ENCODE measurements around the gene LHPP. TPM values are rescaled to one million over a fixed set of nuclear protein-coding genes. Genes with fewer than 3 reads are reported as not detected.
A peak's percentile ranks its signal among the peaks of the same experiment; 100 is the strongest.

Gene LHPP
- total and polyA plus RNA-seq, 4 experiments from 2014 or later, result 17.9 to 22.4 (median 19.2) TPM

DNA sequence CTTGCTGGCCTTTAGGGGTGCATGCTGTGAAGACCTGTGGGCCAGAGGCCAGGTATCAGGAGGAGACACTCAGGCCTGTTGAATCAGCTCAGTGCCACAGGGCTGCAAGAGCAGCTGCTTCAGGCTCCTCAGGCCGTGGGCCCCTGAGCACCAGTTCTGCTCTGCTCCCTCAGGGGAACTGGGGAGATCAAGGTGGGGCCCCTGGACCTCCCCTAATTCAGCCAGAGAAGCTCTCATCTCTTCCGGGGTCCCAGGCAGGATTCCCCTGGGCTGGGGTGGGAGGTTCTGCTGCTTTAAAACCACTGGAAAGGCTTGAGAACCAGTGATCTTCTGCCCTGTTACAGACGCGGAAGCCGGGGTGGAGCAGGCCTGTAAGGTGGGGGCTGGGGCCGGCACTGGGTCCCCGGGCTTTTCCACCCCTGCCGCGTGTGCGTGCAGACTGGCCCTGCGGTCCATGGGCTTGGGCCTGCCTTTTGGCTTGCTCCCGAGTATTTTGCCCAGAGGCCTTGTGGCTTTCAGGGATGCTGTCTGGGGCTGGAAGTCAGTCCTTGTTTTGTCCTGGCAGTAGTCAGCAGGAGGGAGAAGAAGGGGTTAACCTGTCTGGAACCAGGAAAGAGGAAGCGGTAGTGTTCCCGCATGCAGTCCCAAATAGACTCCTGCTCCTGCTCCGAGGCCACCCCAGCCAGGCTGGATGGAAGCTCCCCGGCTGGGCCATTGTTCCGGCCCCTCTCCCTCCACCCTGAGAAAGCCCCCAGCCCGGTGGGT, 74.3 kb downstream of the LHPP start:
- intact Hi-C loops (cut with micrococcal nuclease), result no loop called here
- ChIA-PET CTCF (ENCODE audit: partially characterized antibody) (interaction anchor here (1.1 to 17.6 kb wide), 3 partner anchors 92 to 211 kb away, joined by 3 to 256 read pairs (median 94); partner anchors contain the start of gene FAM53B), POLR2A (ENCODE audit: partially characterized antibody) (interaction anchor here (0.7 to 1.2 kb wide), 2 partner anchors 205 to 209 kb away, joined by 3 to 4 read pairs; no protein-coding TSS in a partner anchor)
- no peaks in the 10 kb centered on the region for H3K4me1 Mint-ChIP-seq
- Histone ChIP-seq H3K4me3 (ENCODE audit: low read length in 2 of 2) (no peak overlapping the region), H3K4me1 (ENCODE audit: insufficient read depth, low read length) (peaks cover 4% of the 10 kb centered on the region), H3K36me3 (ENCODE audit: insufficient read depth, low read length) (no peaks in the 10 kb centered on the region), H3K9me3 (ENCODE audit: control insufficient read depth in 1 of 2, low read length in 2 of 2) (no peaks in the 10 kb centered on the region), H3K27me3 (ENCODE audit: insufficient read depth, low read length) (no peaks in the 10 kb centered on the region), H3K27ac (ENCODE audit: low read depth, low read length) (no peak overlapping the region)
- no peaks in the 10 kb centered on the region for H3K27me3 Mint-ChIP-seq
- no peak overlapping the region for H3K4me3 Mint-ChIP-seq
- H3K9me3 Mint-ChIP-seq, result no peaks in the 10 kb centered on the region
- H3K36me3 Mint-ChIP-seq, result no peaks in the 10 kb centered on the region
- DNase-seq, result no peak
- no peak overlapping the region for H3K27ac Mint-ChIP-seq

DNA sequence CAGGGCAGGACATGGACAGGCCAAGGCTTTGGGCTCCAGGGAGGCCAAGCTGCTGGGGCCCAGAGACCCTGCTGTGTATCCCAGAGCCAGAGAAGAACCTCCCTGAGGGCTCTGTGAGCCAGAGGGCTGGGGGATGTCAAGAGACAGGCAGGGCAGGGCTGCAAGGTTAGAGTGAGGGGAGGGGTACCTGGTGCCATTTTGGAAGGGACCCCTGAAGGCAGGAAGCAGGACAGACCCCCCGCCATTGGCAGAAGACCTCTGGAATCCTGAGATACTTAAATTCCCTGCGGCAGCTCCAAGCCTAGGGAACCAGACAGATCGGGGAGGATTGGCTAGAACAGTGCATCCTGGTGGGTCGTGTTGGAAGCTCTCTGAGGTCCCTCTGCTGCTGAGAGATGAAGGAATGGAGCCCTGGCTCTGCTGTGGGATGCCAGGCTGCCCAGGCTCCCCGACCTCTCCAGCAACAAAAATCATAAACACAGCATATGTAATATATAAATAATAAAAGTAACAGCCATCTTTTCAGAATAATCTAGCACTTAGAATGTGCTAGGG, 75.0 kb downstream of the LHPP start:
- no peaks in the 10 kb centered on the region for H3K27me3 Mint-ChIP-seq
- CTCF ChIA-PET (ENCODE audit: partially characterized antibody), result interaction anchor here (8.5 to 17.6 kb wide), 2 partner anchors 204 to 211 kb away, joined by 94 to 256 read pairs; partner anchors contain the start of gene FAM53B
- H3K4me1 ChIP-seq (ENCODE audit: insufficient read depth, low read length), result peaks cover 4% of the 10 kb centered on the region

DNA sequence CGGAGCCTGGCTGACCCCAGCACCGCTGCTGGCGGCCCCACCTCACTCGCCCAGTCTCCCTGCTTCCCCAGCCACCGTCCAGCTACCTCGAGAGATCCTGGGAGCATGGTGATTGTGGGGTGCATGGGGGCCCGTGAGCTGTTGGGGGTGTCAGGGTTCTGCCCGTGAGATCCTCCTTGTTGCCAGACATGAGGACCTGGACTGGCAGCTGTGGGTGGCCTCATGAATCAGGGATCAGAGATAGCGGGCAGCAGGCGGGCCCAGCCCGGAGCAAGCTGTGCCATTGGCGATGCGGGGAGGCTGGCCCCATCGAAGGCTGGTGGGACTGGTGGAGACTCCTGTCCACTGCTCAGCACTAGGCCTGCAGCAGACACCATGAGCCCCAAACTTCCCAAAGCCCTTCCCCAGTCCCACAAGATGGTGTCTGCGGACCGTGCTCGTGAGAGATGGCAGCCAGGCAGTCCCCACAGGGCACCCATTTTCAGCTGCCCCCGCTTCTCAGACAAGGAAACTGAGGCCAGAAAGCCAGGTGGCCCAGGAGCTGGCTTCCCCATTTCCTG, 75.6 kb downstream of the LHPP start:
- Mint-ChIP-seq H3K36me3 (no peaks in the 10 kb centered on the region), H3K4me3 (no peak overlapping the region), H3K4me1 (no peaks in the 10 kb centered on the region), H3K27me3 (no peaks in the 10 kb centered on the region), H3K9me3 (no peaks in the 10 kb centered on the region), H3K27ac (peak overlapping the region in 1 of 7 donors; percentile 29)
- ChIA-PET CTCF (ENCODE audit: partially characterized antibody) (interaction anchor here (1.0 to 17.6 kb wide), 3 partner anchors 204 to 289 kb away, joined by 3 to 256 read pairs (median 94); partner anchors contain the start of gene FAM53B), POLR2A (ENCODE audit: partially characterized antibody) (interaction anchor here (1.0 to 1.4 kb wide), 3 partner anchors 204 to 254 kb away, joined by 3 to 4 read pairs (median 3); partner anchors contain the start of gene EEF1AKMT2)
- Histone ChIP-seq H3K4me3 (ENCODE audit: low read length in 2 of 2) (no peak overlapping the region), H3K27ac (ENCODE audit: low read depth, low read length) (no peak overlapping the region), H3K9me3 (ENCODE audit: control insufficient read depth in 1 of 2, low read length in 2 of 2) (no peaks in the 10 kb centered on the region), H3K4me1 (ENCODE audit: insufficient read depth, low read length) (peaks cover 4% of the 10 kb centered on the region), H3K36me3 (ENCODE audit: insufficient read depth, low read length) (no peaks in the 10 kb centered on the region), H3K27me3 (ENCODE audit: insufficient read depth, low read length) (no peaks in the 10 kb centered on the region)
- DNase-seq, result no peak
- intact Hi-C loops (cut with micrococcal nuclease), result no loop called here

More for the DNA sequence above, 75.0 kb downstream of the LHPP start:
- no peak for DNase-seq
- Mint-ChIP-seq H3K4me3 (no peak overlapping the region), H3K36me3 (no peaks in the 10 kb centered on the region), H3K4me1 (no peaks in the 10 kb centered on the region), H3K27ac (peak overlapping the region in 1 of 7 donors; percentile 29), H3K9me3 (no peaks in the 10 kb centered on the region)
- Histone ChIP-seq H3K36me3 (ENCODE audit: insufficient read depth, low read length) (no peaks in the 10 kb centered on the region), H3K27ac (ENCODE audit: low read depth, low read length) (no peak overlapping the region), H3K27me3 (ENCODE audit: insufficient read depth, low read length) (no peaks in the 10 kb centered on the region), H3K9me3 (ENCODE audit: control insufficient read depth in 1 of 2, low read length in 2 of 2) (no peaks in the 10 kb centered on the region), H3K4me3 (ENCODE audit: low read length in 2 of 2) (no peak overlapping the region)
- POLR2A ChIA-PET (ENCODE audit: partially characterized antibody), result interaction anchor here (1.0 to 1.1 kb wide), 2 partner anchors 205 to 209 kb away, joined by 3 read pairs; no protein-coding TSS in a partner anchor
- intact Hi-C loops (cut with micrococcal nuclease), result no loop called here

DNA sequence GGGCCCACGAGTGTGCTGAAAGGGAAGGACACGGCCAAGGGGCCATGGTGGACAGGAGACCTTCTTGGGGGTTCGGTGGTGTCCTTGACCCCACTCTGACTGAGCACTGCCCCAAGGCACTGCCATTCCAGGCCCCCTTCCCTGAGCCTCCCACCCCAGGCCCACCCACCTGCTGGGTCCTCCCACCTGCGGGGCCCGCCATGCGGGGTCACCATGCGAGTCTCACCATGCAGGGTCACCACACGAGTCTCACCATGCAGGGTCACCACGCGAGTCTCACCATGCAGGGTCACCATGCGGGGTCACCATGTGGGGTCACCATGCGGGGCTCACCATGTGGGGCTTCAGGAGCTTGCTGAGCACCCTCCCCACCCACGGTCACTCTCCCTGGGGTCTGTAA, 76.3 kb downstream of the LHPP start:
- Histone ChIP-seq H3K4me1 (ENCODE audit: insufficient read depth, low read length) (peaks cover 4% of the 10 kb centered on the region), H3K36me3 (ENCODE audit: insufficient read depth, low read length) (no peaks in the 10 kb centered on the region), H3K27ac (ENCODE audit: low read depth, low read length) (no peak overlapping the region), H3K27me3 (ENCODE audit: insufficient read depth, low read length) (no peaks in the 10 kb centered on the region), H3K4me3 (ENCODE audit: low read length in 2 of 2) (no peak overlapping the region), H3K9me3 (ENCODE audit: control insufficient read depth in 1 of 2, low read length in 2 of 2) (no peaks in the 10 kb centered on the region)
- no peaks in the 10 kb centered on the region for H3K4me1 Mint-ChIP-seq
- POLR2A ChIA-PET (ENCODE audit: partially characterized antibody), result interaction anchor here (1.2 to 4.2 kb wide), 4 partner anchors 204 to 378 kb away, joined by 4 to 27 read pairs (median 4); partner anchors contain the start of genes EEF1AKMT2 and FAM53B
- no peaks in the 10 kb centered on the region for H3K27me3 Mint-ChIP-seq
- CTCF ChIA-PET (ENCODE audit: partially characterized antibody), result interaction anchor here (1.0 to 17.6 kb wide), 8 partner anchors 8 to 289 kb away, joined by 3 to 256 read pairs (median 4); partner anchors contain the start of gene FAM53B
- peak overlapping the region in 1 of 7 donors; percentile 29 for H3K27ac Mint-ChIP-seq
- intact Hi-C loops (cut with micrococcal nuclease), result no loop called here
- H3K4me3 Mint-ChIP-seq, result no peak overlapping the region
- H3K36me3 Mint-ChIP-seq, result no peaks in the 10 kb centered on the region
- DNase-seq, result no peak
- no peaks in the 10 kb centered on the region for H3K9me3 Mint-ChIP-seq

DNA sequence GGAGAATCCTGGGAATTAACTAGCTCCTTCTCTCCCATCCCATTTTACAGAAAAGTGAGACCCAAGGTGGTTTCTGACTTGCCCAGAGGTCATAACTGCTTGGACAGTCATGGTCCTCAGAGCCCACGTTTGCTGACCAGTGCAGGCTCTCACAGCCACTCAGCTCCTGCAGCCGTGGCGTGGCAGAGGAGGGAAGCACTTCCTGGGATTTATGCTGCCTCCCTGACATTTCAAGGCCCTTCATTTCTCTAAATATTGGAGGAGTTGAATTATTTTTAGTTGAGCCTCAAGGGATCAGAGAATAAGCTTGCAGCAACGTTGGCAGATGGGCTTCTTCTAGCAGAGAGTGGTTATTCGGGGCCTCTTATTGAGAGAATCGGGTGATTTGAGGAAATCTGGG, 77.1 kb downstream of the LHPP start:
- Mint-ChIP-seq H3K27ac (no peak overlapping the region), H3K4me3 (no peak overlapping the region), H3K36me3 (no peaks in the 10 kb centered on the region), H3K9me3 (no peaks in the 10 kb centered on the region), H3K27me3 (no peaks in the 10 kb centered on the region), H3K4me1 (no peaks in the 10 kb centered on the region)
- ChIA-PET CTCF (ENCODE audit: partially characterized antibody) (interaction anchor here (0.8 to 17.6 kb wide), 16 partner anchors 9 to 378 kb away, joined by 3 to 256 read pairs (median 3); partner anchors contain the start of gene FAM53B), POLR2A (ENCODE audit: partially characterized antibody) (interaction anchor here (1.2 to 4.2 kb wide), 4 partner anchors 203 to 377 kb away, joined by 4 to 27 read pairs (median 4); partner anchors contain the start of genes EEF1AKMT2 and FAM53B)
- H3K36me3 ChIP-seq (ENCODE audit: insufficient read depth, low read length), result no peaks in the 10 kb centered on the region
- H3K27ac ChIP-seq (ENCODE audit: low read depth, low read length), result no peak overlapping the region
- peaks cover 4% of the 10 kb centered on the region for H3K4me1 ChIP-seq (ENCODE audit: insufficient read depth, low read length)
- no peak overlapping the region for H3K4me3 ChIP-seq (ENCODE audit: low read length in 2 of 2)
- H3K9me3 ChIP-seq (ENCODE audit: control insufficient read depth in 1 of 2, low read length in 2 of 2), result no peaks in the 10 kb centered on the region
- no peaks in the 10 kb centered on the region for H3K27me3 ChIP-seq (ENCODE audit: insufficient read depth, low read length)
- no peak for DNase-seq
- intact Hi-C loops (cut with micrococcal nuclease), result no loop called here

DNA sequence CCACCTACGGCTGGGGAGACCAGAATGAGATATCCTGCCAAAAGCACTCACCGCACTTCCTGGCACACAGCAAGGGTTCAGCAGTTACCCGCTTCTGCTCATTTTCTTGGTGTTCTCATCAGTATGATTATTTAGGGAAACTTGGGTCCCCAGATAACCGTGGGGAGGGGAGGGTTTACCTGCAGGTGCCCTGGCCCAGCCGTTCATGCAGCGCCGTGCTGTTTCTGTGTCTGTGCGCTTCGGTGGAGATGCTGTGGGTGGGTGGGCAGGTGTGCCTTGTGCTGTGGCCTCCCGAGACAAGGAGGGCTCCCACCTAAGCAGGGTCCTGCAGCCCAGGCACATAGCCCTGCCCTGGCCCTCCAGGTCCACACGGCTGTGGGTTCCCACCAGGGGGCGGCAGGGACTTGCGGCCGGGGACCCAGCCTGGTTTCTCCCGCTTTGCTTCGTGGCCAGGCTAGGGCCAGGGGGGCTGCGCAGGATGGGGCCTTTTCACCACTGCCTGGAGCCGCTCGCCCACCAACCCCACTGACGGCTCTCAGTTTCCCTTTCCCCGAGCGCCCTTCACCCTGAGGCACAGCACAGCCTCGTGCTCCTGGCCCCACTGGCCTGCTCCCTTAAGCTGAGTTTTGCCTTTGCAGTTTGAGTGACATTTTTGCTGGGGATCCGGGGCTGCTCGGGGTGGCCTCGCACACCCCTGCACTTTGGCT, 78.5 kb downstream of the LHPP start:
- Histone ChIP-seq H3K36me3 (ENCODE audit: insufficient read depth, low read length) (no peaks in the 10 kb centered on the region), H3K27me3 (ENCODE audit: insufficient read depth, low read length) (no peaks in the 10 kb centered on the region), H3K4me3 (ENCODE audit: low read length in 2 of 2) (no peak overlapping the region), H3K27ac (ENCODE audit: low read depth, low read length) (no peak overlapping the region), H3K9me3 (ENCODE audit: control insufficient read depth in 1 of 2, low read length in 2 of 2) (no peaks in the 10 kb centered on the region), H3K4me1 (ENCODE audit: insufficient read depth, low read length) (peaks cover 8% of the 10 kb centered on the region)
- ChIA-PET CTCF (ENCODE audit: partially characterized antibody) (interaction anchor here (0.6 to 17.6 kb wide), 19 partner anchors 9 to 289 kb away, joined by 3 to 256 read pairs (median 3); partner anchors contain the start of gene FAM53B), POLR2A (ENCODE audit: partially characterized antibody) (interaction anchor here (0.6 to 4.2 kb wide), 5 partner anchors 17 to 218 kb away, joined by 3 to 27 read pairs (median 5); partner anchors contain the start of gene FAM53B)
- peak overlapping the region in 1 of 8 donors; percentile 36 for H3K4me3 Mint-ChIP-seq
- H3K9me3 Mint-ChIP-seq, result no peaks in the 10 kb centered on the region
- H3K4me1 Mint-ChIP-seq, result peaks cover 0 to 10% (median 2%) of the 10 kb centered on the region in 4 donors
- DNase-seq, result peak; percentile 59 to 69 (median 63)
- H3K27me3 Mint-ChIP-seq, result no peaks in the 10 kb centered on the region
- H3K36me3 Mint-ChIP-seq, result no peaks in the 10 kb centered on the region
- peak overlapping the region in 1 of 7 donors; percentile 65 for H3K27ac Mint-ChIP-seq
- intact Hi-C loops (cut with micrococcal nuclease), result loop anchor here (1.0 kb wide), 4 partner anchors 87 to 205 kb away; no protein-coding TSS in a partner anchor

Data from CD4-positive, alpha-beta memory T cell (primary cell).